GM23338 (cell line): ENCODE data around the gene HOXA9.

Experiments
- EZH2 ChIP-seq: fragments of 200-600 bp; sonication (generic); IDR thresholded peaks from one replicate; pipeline ENCODE4 v1.8.0; 2017; ENCODE audit warnings: antibody characterized with exemption, mild to moderate bottlenecking, low read depth; ENCODE audit not compliant: unreplicated experiment
- TF ChIP-seq, protein P1 (sequence below), 2 experiments: fragments of 200-600 bp in 1 of 2; sonication (generic) in 1 of 2; conservative IDR thresholded peaks; 2 replicates each; pipeline versions ENCODE4 v1.5.1 to v1.6.1; 2016 to 2017; ENCODE audit warnings: antibody characterized with exemption in 2 of 2, low read depth in 2 of 2, mild to moderate bottlenecking in 2 of 2, moderate library complexity in 1 of 2

- TF ChIP-seq, protein P1, sequence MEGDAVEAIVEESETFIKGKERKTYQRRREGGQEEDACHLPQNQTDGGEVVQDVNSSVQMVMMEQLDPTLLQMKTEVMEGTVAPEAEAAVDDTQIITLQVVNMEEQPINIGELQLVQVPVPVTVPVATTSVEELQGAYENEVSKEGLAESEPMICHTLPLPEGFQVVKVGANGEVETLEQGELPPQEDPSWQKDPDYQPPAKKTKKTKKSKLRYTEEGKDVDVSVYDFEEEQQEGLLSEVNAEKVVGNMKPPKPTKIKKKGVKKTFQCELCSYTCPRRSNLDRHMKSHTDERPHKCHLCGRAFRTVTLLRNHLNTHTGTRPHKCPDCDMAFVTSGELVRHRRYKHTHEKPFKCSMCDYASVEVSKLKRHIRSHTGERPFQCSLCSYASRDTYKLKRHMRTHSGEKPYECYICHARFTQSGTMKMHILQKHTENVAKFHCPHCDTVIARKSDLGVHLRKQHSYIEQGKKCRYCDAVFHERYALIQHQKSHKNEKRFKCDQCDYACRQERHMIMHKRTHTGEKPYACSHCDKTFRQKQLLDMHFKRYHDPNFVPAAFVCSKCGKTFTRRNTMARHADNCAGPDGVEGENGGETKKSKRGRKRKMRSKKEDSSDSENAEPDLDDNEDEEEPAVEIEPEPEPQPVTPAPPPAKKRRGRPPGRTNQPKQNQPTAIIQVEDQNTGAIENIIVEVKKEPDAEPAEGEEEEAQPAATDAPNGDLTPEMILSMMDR (conservative IDR thresholded peaks at IDR 0.05; ENCODE audit: low read depth in 2 of 2): no peak
- TF ChIP-seq EZH2: peak; percentile 97
These were observed 13.2 kb downstream of the HOXA9 start, which contains the start of gene HOXA3 for GRCh38 chr7:27151931-27152815.
